ENCODE data around the gene SOBP.
"Not testable (repeated sequence)": the region's sequence is repeated elsewhere in the genome, so short reads cannot be mapped to it uniquely, and the experiment has no call there.

The SOBP gene

GRCh38 chr6:107470364-107470763, 19.6 kb upstream of the SOBP start:
- TF ChIP-seq CTCF (IDR thresholded peaks at IDR 0.05; ENCODE audit: extremely low read depth, insufficient read depth, missing control alignments), result no peak
- in situ Hi-C loops (cut with MboI; ENCODE audit: low pct_unique_long_range_greater_than_20kb, low sequenced_read_pairs, unreplicated experiment), result no loop called here
- no peak for DNase-seq (ENCODE audit: low spot score)

GRCh38 chr6:107473660-107474059, 16.3 kb upstream of the SOBP start:
- TF ChIP-seq CTCF (IDR thresholded peaks at IDR 0.05; ENCODE audit: extremely low read depth, insufficient read depth, missing control alignments), result no peak
- DNase-seq (ENCODE audit: low spot score), result no peak
- in situ Hi-C loops (cut with MboI; ENCODE audit: low pct_unique_long_range_greater_than_20kb, low sequenced_read_pairs, unreplicated experiment), result no loop called here

GRCh38 chr6:107475360-107475759, 14.6 kb upstream of the SOBP start:
- in situ Hi-C loops (cut with MboI; ENCODE audit: low pct_unique_long_range_greater_than_20kb, low sequenced_read_pairs, unreplicated experiment); DNase-seq (ENCODE audit: low spot score): not testable (repeated sequence)

- DNase-seq (ENCODE audit: low spot score); in situ Hi-C loops (cut with MboI; ENCODE audit: low pct_unique_long_range_greater_than_20kb, low sequenced_read_pairs, unreplicated experiment): not testable (repeated sequence)
Measured at GRCh38 chr6:107475826-107476225, 14.1 kb upstream of the SOBP start.

GRCh38 chr6:107479089-107479690, 10.7 kb upstream of the SOBP start:
- no peak for DNase-seq (ENCODE audit: low spot score)
- TF ChIP-seq CTCF (IDR thresholded peaks at IDR 0.05; ENCODE audit: extremely low read depth, insufficient read depth, missing control alignments), result no peak
- in situ Hi-C loops (cut with MboI; ENCODE audit: low pct_unique_long_range_greater_than_20kb, low sequenced_read_pairs, unreplicated experiment), result no loop called here

GRCh38 chr6:107485157-107485556, 4.8 kb upstream of the SOBP start:
- DNase-seq (ENCODE audit: low spot score), result no peak
- no peak for TF ChIP-seq CTCF (IDR thresholded peaks at IDR 0.05; ENCODE audit: extremely low read depth, insufficient read depth, missing control alignments)
- in situ Hi-C loops (cut with MboI; ENCODE audit: low pct_unique_long_range_greater_than_20kb, low sequenced_read_pairs, unreplicated experiment), result no loop called here

- in situ Hi-C loops (cut with MboI; ENCODE audit: low pct_unique_long_range_greater_than_20kb, low sequenced_read_pairs, unreplicated experiment), result no loop called here
- no peak for DNase-seq (ENCODE audit: low spot score)
- no peak for TF ChIP-seq CTCF (IDR thresholded peaks at IDR 0.05; ENCODE audit: extremely low read depth, insufficient read depth, missing control alignments)
Measured at GRCh38 chr6:107488174-107488874, 1.6 kb upstream of the SOBP start.

Measured in GM13977 (cell line).